Measurements from ENCODE around the gene DNAJA3. TPM values are rescaled to one million over a fixed set of nuclear protein-coding genes. Genes with fewer than 3 reads are reported as not detected.

The DNAJA3 gene
- total RNA-seq, 1 experiment from 2014 or later: 56.2 TPM

DNA sequence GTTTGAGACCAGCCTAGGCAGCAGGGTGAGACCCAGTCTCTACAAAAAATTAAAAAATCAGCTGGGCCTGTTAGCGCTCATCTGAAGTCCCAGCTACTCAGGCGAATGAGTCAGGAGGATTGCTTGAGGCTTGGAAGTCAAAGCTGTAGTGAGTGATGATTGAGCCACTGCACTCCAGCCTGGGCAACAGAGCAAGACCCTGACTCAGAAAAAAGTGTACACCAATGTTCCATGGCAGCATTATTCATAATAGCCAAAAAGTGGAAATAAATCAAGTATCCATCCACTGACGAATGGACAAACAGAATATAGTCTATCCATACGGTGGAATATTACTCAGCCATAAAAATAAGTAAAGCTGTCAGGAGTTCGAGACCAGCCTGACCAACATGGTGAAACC, 46.2 kb downstream of the DNAJA3 start:
- no peaks in the 10 kb centered on the region; the same call in 1 of the 2 replicates for H3K4me1 ChIP-seq (ENCODE audit: insufficient read depth, low read length)
- H2AFZ ChIP-seq (ENCODE audit: low read length): no peak overlapping the region
- no peak overlapping the region for H2BK15ac ChIP-seq (ENCODE audit: low read depth, low read length)
- no peak overlapping the region for H2BK5ac ChIP-seq (ENCODE audit: insufficient read length, low read length)
- Mint-ChIP-seq H3K27me3 (ENCODE audit: low read depth) (peaks cover 10% of the 10 kb centered on the region), H3K4me3 (peak overlapping the region in 1 of 2 experiments; percentile 29; a peak in 1 of 5 replicates), H3K9me3 (peaks cover 10 to 14% of the 10 kb centered on the region in 2 experiments), H3K27ac (no peak overlapping the region), H3K36me3 (ENCODE audit: insufficient read depth in 1 of 3, low read depth in 3 of 3) (peaks cover 16 to 47% (median 42%) of the 10 kb centered on the region in 3 experiments), H3K4me1 (peaks cover 13 to 15% of the 10 kb centered on the region in 2 experiments)
- no peak overlapping the region for H3K4ac ChIP-seq (ENCODE audit: low read depth, low read length)
- H3K9ac ChIP-seq (ENCODE audit: extremely low read depth, insufficient read length, low read length): no peak overlapping the region
- H3K79me2 ChIP-seq (ENCODE audit: insufficient read depth, low read length): no peaks in the 10 kb centered on the region; the same call in 1 of the 2 replicates
- H3K56ac ChIP-seq (ENCODE audit: insufficient read length, low read depth, low read length): no peak overlapping the region
- TF ChIP-seq, protein P1, sequence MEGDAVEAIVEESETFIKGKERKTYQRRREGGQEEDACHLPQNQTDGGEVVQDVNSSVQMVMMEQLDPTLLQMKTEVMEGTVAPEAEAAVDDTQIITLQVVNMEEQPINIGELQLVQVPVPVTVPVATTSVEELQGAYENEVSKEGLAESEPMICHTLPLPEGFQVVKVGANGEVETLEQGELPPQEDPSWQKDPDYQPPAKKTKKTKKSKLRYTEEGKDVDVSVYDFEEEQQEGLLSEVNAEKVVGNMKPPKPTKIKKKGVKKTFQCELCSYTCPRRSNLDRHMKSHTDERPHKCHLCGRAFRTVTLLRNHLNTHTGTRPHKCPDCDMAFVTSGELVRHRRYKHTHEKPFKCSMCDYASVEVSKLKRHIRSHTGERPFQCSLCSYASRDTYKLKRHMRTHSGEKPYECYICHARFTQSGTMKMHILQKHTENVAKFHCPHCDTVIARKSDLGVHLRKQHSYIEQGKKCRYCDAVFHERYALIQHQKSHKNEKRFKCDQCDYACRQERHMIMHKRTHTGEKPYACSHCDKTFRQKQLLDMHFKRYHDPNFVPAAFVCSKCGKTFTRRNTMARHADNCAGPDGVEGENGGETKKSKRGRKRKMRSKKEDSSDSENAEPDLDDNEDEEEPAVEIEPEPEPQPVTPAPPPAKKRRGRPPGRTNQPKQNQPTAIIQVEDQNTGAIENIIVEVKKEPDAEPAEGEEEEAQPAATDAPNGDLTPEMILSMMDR (conservative IDR thresholded peaks at IDR 0.05): no peak
- no peak for DNase-seq
- H3K27me3 ChIP-seq (ENCODE audit: insufficient read depth, low read length): no peaks in the 10 kb centered on the region
- H3T11ph ChIP-seq (ENCODE audit: low read length): no peak overlapping the region
- no peak overlapping the region for H2BK20ac ChIP-seq (ENCODE audit: low read depth, low read length, poor library complexity, severe bottlenecking)
- no peak overlapping the region for H3K23ac ChIP-seq (ENCODE audit: insufficient read length, low read depth, low read length)
- H3K18ac ChIP-seq (ENCODE audit: insufficient read length, low read depth, low read length): no peak overlapping the region
- H2AK5ac ChIP-seq (ENCODE audit: insufficient read length, low read length): no peak overlapping the region
- no peak overlapping the region for H3K4me2 ChIP-seq (ENCODE audit: insufficient read depth, insufficient read length, low read length)
- no peaks in the 10 kb centered on the region for H3K9me3 ChIP-seq (ENCODE audit: control insufficient read depth, low read depth, low read length)
- H4K20me1 ChIP-seq (ENCODE audit: control insufficient read depth, insufficient read depth, insufficient read length): no peaks in the 10 kb centered on the region
- H2BK12ac ChIP-seq (ENCODE audit: insufficient read length, low read depth, low read length): no peak overlapping the region
- WGBS (ENCODE audit: extremely low coverage, insufficient read length, low lambda C conversion rate): no CpG with 5 or more reads among the region's 5 CpGs
- no peaks in the 10 kb centered on the region for H3K79me1 ChIP-seq (ENCODE audit: insufficient read depth, low read depth, low read length, poor library complexity, severe bottlenecking)
- H3K27ac ChIP-seq (ENCODE audit: insufficient read length, low read depth, low read length): no peak overlapping the region
- H4K5ac ChIP-seq (ENCODE audit: insufficient read length, low read depth, low read length): no peak overlapping the region
- H2BK120ac ChIP-seq (ENCODE audit: low read depth, low read length, poor library complexity, severe bottlenecking): no peak overlapping the region
- H4K91ac ChIP-seq (ENCODE audit: insufficient read length, low read depth, low read length): no peak overlapping the region
- no peak overlapping the region for H3K14ac ChIP-seq (ENCODE audit: insufficient read depth, low read length)
- peaks cover 12% of the 10 kb centered on the region for H3K23me2 ChIP-seq (ENCODE audit: insufficient read length, low read depth, low read length, poor library complexity, severe bottlenecking)
- no peak overlapping the region for H4K8ac ChIP-seq (replicated peaks; ENCODE audit: insufficient read length, low read depth, low read length)

Data from H9 (cell line).